Ishikawa (cell line): ENCODE results near the gene SYTL3.

Source experiments
- CEBPB ChIP-seq: IDR thresholded peaks from 2 replicates; pipeline ENCODE4 v1.6.1; 2012
- CREB1 ChIP-seq: IDR thresholded peaks from 2 replicates; pipeline ENCODE4 v1.6.1; 2012; ENCODE audit warnings: low read depth
- EGR1 ChIP-seq: IDR thresholded peaks from 2 replicates; pipeline ENCODE4 v1.6.1; 2012
- EP300 ChIP-seq: IDR thresholded peaks from 2 replicates; pipeline ENCODE4 v1.6.1; 2012; ENCODE audit warnings: borderline replicate concordance
- FOXM1 ChIP-seq: IDR thresholded peaks from 2 replicates; pipeline ENCODE4 v1.6.1; 2012; ENCODE audit warnings: low read depth, borderline replicate concordance
- MAX ChIP-seq: IDR thresholded peaks from 2 replicates; pipeline ENCODE4 v1.6.1; 2012
- NFIC ChIP-seq: IDR thresholded peaks from 2 replicates; pipeline ENCODE4 v1.6.1; 2012
- RAD21 ChIP-seq: IDR thresholded peaks from 2 replicates; pipeline ENCODE4 v1.6.1; 2012; ENCODE audit warnings: low read depth
- TAF1 ChIP-seq: IDR thresholded peaks from 2 replicates; pipeline ENCODE4 v1.6.1; 2012; ENCODE audit warnings: low read depth, mild to moderate bottlenecking
- TCF12 ChIP-seq: IDR thresholded peaks from 2 replicates; pipeline ENCODE4 v1.6.1; 2012; ENCODE audit warnings: low read depth
- TEAD4 ChIP-seq: IDR thresholded peaks from 2 replicates; pipeline ENCODE4 v1.6.1; 2012
- USF1 ChIP-seq: IDR thresholded peaks from 2 replicates; pipeline ENCODE4 v1.6.1; 2012
- YY1 ChIP-seq: IDR thresholded peaks from 2 replicates; pipeline ENCODE4 v1.6.1; 2012; ENCODE audit warnings: low read depth
- ZBTB7A ChIP-seq: IDR thresholded peaks from 2 replicates; pipeline ENCODE4 v1.6.1; 2012; ENCODE audit warnings: low read depth
- TF ChIP-seq, protein P1 (sequence below): IDR thresholded peaks from 2 replicates; pipeline ENCODE4 v1.6.1; 2012; ENCODE audit warnings: low read depth, mild to moderate bottlenecking

The SYTL3 gene

DNA sequence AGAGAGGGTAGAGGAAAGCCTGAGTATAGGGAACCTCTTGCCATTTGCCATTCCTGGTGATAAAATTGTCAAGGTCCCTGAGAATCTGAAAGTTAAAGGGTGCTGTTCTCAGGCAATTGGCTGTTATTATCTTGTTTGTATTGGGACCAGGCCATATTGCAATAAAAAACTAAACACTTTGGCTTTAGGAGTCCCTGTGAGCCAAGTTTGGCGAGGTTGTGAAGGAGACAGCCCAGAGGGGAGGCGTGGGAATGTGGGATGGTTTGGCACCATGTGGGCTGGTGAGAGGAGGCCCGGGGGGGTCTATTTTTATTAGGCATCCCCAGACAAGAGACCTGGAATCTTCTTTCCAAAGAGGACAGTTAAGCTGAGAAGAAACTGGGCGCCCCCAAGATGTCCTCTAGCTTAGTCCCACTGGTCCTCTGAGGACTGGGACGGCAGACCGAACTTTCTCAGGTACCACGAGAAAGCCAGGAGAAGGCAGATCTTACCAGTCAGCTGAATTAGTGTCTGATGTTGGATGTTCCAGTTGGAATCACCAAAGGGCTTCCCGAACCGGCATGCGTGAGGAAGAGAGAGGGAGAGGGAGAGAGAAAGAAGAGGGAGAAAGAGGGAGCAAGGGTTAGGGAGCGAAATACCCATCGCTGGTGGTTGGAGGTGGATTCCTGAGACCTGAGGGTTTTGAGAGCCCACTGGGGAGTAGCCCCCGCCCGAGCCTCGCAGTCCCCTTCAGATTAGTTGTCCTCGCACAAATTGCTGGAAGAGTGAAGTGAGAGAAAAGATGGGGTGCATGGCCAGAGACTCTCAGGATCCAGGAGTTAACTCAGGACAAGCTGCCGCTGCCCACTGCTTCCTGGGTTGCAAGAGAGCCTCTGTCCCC lies 29.7 kb upstream of the SYTL3 start:
- no peak for TF ChIP-seq FOXM1
- no peak for TF ChIP-seq ZBTB7A
- no peak for TF ChIP-seq TAF1
- no peak for TF ChIP-seq CEBPB
- TF ChIP-seq CREB1: no peak
- no peak for TF ChIP-seq YY1
- TF ChIP-seq TEAD4: no peak
- TF ChIP-seq, protein P1, sequence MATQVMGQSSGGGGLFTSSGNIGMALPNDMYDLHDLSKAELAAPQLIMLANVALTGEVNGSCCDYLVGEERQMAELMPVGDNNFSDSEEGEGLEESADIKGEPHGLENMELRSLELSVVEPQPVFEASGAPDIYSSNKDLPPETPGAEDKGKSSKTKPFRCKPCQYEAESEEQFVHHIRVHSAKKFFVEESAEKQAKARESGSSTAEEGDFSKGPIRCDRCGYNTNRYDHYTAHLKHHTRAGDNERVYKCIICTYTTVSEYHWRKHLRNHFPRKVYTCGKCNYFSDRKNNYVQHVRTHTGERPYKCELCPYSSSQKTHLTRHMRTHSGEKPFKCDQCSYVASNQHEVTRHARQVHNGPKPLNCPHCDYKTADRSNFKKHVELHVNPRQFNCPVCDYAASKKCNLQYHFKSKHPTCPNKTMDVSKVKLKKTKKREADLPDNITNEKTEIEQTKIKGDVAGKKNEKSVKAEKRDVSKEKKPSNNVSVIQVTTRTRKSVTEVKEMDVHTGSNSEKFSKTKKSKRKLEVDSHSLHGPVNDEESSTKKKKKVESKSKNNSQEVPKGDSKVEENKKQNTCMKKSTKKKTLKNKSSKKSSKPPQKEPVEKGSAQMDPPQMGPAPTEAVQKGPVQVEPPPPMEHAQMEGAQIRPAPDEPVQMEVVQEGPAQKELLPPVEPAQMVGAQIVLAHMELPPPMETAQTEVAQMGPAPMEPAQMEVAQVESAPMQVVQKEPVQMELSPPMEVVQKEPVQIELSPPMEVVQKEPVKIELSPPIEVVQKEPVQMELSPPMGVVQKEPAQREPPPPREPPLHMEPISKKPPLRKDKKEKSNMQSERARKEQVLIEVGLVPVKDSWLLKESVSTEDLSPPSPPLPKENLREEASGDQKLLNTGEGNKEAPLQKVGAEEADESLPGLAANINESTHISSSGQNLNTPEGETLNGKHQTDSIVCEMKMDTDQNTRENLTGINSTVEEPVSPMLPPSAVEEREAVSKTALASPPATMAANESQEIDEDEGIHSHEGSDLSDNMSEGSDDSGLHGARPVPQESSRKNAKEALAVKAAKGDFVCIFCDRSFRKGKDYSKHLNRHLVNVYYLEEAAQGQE: no peak
- TF ChIP-seq EP300: no peak
- TF ChIP-seq USF1: no peak
- TF ChIP-seq MAX: no peak
- TF ChIP-seq TCF12: no peak
- no peak for TF ChIP-seq RAD21
- no peak for TF ChIP-seq NFIC
- no peak for TF ChIP-seq EGR1

GRCh38 chr6:158620963-158621693 lies 28.7 kb upstream of the SYTL3 start:
- no peak for TF ChIP-seq TCF12

DNA sequence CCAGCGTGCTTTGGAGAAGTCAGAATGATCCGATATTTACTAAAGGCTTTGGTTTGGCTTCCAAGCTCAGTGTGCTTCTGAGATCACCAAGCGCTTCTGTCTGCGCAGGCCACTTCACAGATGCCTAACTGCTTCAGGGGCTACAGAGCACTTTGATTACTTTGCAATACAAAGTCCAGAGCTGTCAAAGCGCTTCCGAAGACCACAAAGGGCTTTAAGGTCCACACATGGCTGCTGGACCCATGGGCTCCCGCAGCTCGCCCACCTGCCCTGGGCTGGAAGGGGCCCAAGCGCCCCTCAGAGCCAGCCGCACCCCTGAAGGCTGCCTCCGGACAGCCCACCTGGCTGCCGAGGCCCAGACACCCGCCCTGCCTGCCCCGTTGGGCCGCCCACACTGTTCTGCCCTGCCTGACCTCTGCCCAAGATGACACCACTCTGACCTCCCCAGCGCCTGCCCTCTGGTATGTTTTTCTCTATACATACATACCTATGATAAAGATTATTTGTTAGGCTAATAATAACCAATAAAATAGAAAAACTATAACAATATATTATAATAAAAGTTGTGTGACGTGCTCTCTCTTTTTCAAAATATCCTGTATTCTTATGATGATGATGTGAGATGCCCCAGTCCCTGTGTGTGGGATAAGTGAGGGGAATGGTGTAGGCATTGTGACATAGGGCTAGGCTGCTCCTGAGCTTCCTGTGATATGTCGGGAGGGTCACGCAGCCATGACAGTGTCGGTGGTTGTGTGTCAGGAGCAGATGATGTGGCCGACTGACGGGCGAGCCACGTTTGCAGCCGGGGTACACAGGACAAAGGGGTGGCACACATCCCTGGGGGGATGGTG lies 27.9 kb upstream of the SYTL3 start:
- no peak for TF ChIP-seq NFIC
- no peak for TF ChIP-seq CEBPB
- TF ChIP-seq MAX: no peak
- no peak for TF ChIP-seq TAF1
- no peak for TF ChIP-seq TCF12
- TF ChIP-seq ZBTB7A: no peak
- TF ChIP-seq USF1: no peak
- no peak for TF ChIP-seq RAD21
- no peak for TF ChIP-seq EP300
- no peak for TF ChIP-seq YY1
- TF ChIP-seq TEAD4: no peak
- TF ChIP-seq EGR1: no peak
- TF ChIP-seq CREB1: no peak
- TF ChIP-seq, protein P1: no peak
- no peak for TF ChIP-seq FOXM1

- TF ChIP-seq TAF1: no peak
- TF ChIP-seq YY1: no peak
- no peak for TF ChIP-seq MAX
- no peak for TF ChIP-seq TCF12
- TF ChIP-seq TEAD4: no peak
- no peak for TF ChIP-seq CREB1
- no peak for TF ChIP-seq FOXM1
Measured at GRCh38 chr6:158622545-158623190, 27.2 kb upstream of the SYTL3 start.
